ENCODE measurements around the gene HS3ST6. TPM values are rescaled to one million over a fixed set of nuclear protein-coding genes. Genes with fewer than 3 reads are reported as not detected.
"Not testable (repeated sequence)": the region's sequence is repeated elsewhere in the genome, so short reads cannot be mapped to it uniquely, and the experiment has no call there.

Gene HS3ST6
- total RNA-seq, 3 donors from 2014 or later = not detected

DNA sequence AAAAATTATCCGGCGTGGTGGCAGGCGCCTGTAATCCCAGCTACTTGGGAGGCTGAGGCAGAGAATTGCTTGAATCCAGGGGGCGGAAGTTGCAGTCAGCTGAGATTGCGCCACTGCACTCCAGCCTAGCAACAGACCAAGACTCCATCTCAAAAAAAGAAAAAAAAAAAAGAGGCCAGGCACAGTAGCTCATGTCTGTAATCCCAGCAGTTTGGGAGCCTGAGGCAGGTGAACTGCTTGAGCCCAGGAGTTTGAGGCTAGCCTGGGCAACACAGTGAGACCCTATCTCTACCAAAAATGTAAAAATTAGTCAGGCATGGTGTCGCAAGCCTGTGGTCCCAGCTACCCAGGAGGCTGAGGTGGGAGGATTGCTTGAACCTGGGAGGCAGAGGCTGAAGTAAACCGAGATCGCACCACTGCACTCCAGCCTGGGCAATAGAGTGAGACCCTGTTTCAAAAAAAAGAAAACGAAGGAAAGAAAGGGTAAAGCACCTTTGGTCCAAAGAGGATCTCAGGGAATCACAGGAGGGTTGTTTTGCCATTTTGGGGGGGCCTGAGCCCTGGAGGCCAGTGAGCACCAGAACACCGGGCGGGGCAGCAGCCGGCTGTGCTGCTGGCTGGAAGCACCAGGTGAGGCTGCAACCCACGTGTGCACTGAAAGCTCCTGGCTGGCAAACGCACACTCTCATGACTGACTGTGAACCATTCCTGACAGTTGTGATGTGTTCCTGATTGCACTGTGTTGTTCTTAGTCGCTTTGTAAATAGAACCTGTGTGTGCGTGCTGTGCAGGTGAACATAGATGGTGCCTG, 18.4 kb downstream of the HS3ST6 start:
- H3K36me3 ChIP-seq = no peaks in the 10 kb centered on the region
- no peaks in the 10 kb centered on the region for H3K4me1 ChIP-seq
- H3K9me3 ChIP-seq = no peaks in the 10 kb centered on the region
- intact Hi-C loops (cut with DNase I; ENCODE audit: low total_unique reads) = no loop called here
- no peak for TF ChIP-seq POLR2AphosphoS5 (IDR thresholded peaks at IDR 0.05)
- TF ChIP-seq, protein P1, sequence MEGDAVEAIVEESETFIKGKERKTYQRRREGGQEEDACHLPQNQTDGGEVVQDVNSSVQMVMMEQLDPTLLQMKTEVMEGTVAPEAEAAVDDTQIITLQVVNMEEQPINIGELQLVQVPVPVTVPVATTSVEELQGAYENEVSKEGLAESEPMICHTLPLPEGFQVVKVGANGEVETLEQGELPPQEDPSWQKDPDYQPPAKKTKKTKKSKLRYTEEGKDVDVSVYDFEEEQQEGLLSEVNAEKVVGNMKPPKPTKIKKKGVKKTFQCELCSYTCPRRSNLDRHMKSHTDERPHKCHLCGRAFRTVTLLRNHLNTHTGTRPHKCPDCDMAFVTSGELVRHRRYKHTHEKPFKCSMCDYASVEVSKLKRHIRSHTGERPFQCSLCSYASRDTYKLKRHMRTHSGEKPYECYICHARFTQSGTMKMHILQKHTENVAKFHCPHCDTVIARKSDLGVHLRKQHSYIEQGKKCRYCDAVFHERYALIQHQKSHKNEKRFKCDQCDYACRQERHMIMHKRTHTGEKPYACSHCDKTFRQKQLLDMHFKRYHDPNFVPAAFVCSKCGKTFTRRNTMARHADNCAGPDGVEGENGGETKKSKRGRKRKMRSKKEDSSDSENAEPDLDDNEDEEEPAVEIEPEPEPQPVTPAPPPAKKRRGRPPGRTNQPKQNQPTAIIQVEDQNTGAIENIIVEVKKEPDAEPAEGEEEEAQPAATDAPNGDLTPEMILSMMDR (IDR thresholded peaks at IDR 0.05) = no peak
- no peak for TF ChIP-seq POLR2A (IDR thresholded peaks at IDR 0.05)
- no peak overlapping the region for H3K27ac ChIP-seq
- H3K4me3 ChIP-seq = no peak overlapping the region
- no peak for DNase-seq (ENCODE audit: low spot score in 2 of 2)
- no peaks in the 10 kb centered on the region for H3K27me3 ChIP-seq

DNA sequence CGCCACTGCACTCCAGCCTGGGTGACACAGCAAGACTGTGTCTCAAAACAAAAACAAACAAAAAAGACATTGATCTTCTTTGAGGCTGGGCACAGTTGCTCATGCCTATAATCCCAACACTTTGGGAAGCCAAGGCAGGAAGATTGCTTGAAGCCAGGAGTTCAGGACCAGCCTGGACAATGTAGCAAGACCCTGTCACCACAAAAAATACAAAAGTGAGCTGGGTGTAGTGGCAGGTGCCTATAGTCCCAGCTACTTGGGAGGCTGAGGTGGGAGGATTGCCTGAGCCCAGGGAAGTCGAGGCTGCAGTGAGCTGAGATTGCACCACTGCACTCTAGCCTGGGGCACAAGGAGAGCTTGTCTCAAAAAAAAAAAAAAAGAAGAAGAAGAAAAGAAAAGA, 20.5 kb downstream of the HS3ST6 start:
- H3K9me3 ChIP-seq; H3K36me3 ChIP-seq; H3K27ac ChIP-seq; H3K4me3 ChIP-seq; intact Hi-C loops (cut with DNase I; ENCODE audit: low total_unique reads); DNase-seq (ENCODE audit: low spot score in 2 of 2); H3K4me1 ChIP-seq; H3K27me3 ChIP-seq: not testable (repeated sequence)

DNA sequence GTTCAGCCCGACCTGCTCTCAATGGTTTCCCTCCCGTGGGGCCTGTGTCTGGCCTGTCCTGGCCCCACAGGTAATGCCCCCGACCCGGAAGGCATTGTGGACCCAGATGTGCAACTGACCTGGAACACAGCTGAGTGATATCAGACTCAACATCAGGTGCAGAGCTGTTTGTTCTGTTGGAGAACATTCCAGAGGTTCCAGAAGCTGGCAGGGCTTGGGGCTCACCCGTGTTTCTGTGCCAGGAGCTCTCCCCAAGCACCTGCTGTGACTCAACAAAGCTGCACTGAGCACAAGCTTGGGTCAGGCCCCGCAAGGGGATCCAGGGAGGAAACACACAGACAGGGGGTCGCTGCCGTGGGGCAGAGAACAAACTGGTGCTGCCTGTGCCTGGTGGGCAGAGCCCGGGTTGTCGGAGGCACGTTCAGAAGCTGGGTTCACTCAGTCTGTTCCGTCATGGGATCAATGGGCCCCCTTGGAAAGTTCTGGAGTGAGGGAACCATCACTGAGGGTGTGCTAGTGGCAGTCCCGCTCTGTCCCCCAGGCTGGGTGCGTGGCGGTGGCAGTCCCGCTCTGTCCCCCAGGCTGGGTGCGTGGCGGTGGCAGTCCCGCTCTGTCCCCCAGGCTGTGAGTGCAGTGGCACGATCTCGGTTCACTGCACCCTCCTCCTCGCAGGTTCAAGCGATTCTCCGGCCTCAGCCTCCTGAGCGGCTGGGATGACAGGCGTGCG, 22.1 kb downstream of the HS3ST6 start:
- Histone ChIP-seq H3K9me3 (no peaks in the 10 kb centered on the region), H3K4me3 (no peak overlapping the region), H3K27ac (no peak overlapping the region), H3K27me3 (no peaks in the 10 kb centered on the region), H3K4me1 (no peaks in the 10 kb centered on the region), H3K36me3 (no peaks in the 10 kb centered on the region)
- DNase-seq (ENCODE audit: low spot score in 2 of 2) = no peak
- no peak for TF ChIP-seq POLR2AphosphoS5 (IDR thresholded peaks at IDR 0.05)
- TF ChIP-seq POLR2A (IDR thresholded peaks at IDR 0.05) = no peak
- TF ChIP-seq, protein P1 (IDR thresholded peaks at IDR 0.05) = no peak
- intact Hi-C loops (cut with DNase I; ENCODE audit: low total_unique reads) = no loop called here

DNA sequence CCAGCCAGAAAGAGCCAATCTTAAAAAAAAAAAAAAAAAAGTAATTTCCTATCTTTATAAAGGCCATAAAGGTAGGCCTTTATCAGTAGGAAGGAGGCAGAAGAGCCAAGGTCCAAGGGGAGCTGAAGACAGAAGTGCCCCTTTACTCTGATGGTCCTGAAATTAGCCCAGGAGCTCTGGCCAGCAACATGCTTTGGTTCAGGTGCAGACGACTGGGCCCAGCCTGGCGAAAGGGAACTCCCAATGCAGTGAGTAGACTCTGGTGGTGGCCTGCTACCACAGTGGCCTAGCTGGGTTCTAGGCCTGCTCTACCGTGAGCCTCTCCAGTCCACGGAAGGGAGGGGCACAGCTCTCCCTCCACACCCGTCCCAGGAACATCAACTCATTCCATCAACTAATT, 23.1 kb downstream of the HS3ST6 start:
- TF ChIP-seq POLR2AphosphoS5 (IDR thresholded peaks at IDR 0.05) = no peak
- TF ChIP-seq, protein P1 (IDR thresholded peaks at IDR 0.05) = no peak
- TF ChIP-seq POLR2A (IDR thresholded peaks at IDR 0.05) = no peak
- Histone ChIP-seq H3K4me1 (no peaks in the 10 kb centered on the region), H3K9me3 (no peaks in the 10 kb centered on the region), H3K4me3 (no peak overlapping the region), H3K27me3 (no peaks in the 10 kb centered on the region), H3K27ac (no peak overlapping the region), H3K36me3 (no peaks in the 10 kb centered on the region)
- intact Hi-C loops (cut with DNase I; ENCODE audit: low total_unique reads) = no loop called here
- DNase-seq (ENCODE audit: low spot score in 2 of 2) = no peak

- Histone ChIP-seq H3K27me3 (no peaks in the 10 kb centered on the region), H3K36me3 (no peaks in the 10 kb centered on the region), H3K9me3 (no peaks in the 10 kb centered on the region), H3K4me1 (no peaks in the 10 kb centered on the region), H3K4me3 (no peak overlapping the region), H3K27ac (no peak overlapping the region)
- intact Hi-C loops (cut with DNase I; ENCODE audit: low total_unique reads) = no loop called here
- DNase-seq (ENCODE audit: low spot score in 2 of 2) = no peak
- TF ChIP-seq POLR2AphosphoS5 (IDR thresholded peaks at IDR 0.05) = no peak
- TF ChIP-seq POLR2A (IDR thresholded peaks at IDR 0.05) = no peak
Measured at GRCh38 chr16:1890708-1891050, 27.5 kb downstream of the HS3ST6 start.

DNA sequence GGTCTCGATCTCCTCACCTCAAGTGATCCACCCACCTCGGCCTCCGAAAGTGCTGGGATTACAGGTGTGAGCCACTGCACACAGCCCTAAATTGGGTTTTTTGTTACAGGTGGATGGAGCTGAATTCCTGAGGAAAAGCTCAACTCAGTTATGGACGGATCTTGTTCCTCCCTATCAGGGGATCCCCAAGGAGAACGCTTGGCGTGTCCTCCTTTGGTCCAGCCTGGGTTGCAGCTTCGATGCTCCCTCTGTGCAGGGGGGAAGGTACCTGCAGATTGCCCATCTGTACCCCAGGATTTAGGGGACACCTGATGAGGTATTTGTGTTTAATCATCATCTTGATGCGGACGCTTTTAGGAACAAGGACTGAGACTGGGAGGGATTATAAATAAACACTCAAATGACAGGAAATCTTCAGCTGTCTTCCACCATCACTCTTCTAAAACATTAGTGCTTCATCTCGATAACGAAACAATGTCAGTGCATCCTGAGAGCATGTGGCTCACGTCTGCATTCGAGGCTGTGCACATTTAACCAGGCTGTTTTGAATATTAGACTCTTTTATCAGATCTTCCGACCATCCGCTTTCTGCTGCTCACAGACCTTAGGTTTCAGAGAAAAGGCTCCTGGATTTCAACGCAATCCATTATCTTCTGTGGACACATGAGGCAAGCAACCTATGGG, 28.0 kb downstream of the HS3ST6 start:
- no peaks in the 10 kb centered on the region for H3K9me3 ChIP-seq
- H3K27me3 ChIP-seq = no peaks in the 10 kb centered on the region
- H3K4me1 ChIP-seq = no peaks in the 10 kb centered on the region
- no peak overlapping the region for H3K4me3 ChIP-seq
- no peak for DNase-seq (ENCODE audit: low spot score in 2 of 2)
- TF ChIP-seq, protein P1 (IDR thresholded peaks at IDR 0.05) = no peak
- no peak for TF ChIP-seq POLR2AphosphoS5 (IDR thresholded peaks at IDR 0.05)
- TF ChIP-seq POLR2A (IDR thresholded peaks at IDR 0.05) = no peak
- no peaks in the 10 kb centered on the region for H3K36me3 ChIP-seq
- no peak overlapping the region for H3K27ac ChIP-seq
- intact Hi-C loops (cut with DNase I; ENCODE audit: low total_unique reads) = no loop called here

Data from breast epithelium (tissue), 4 donors.